Measurements from ENCODE around the gene TSKU. TPM values are rescaled to one million over a fixed set of nuclear protein-coding genes. Genes with fewer than 3 reads are reported as not detected.

The TSKU gene
- total and polyA plus RNA-seq, 2 donors (not counting 1 experiment from before 2014, with no cell fraction given), result 5.0 to 10.6 TPM

GRCh38 chr11:76803811-76804600 is 20.9 kb downstream of the TSKU start:
- H4K20me1 ChIP-seq (ENCODE audit: control insufficient read depth, extremely low read depth, insufficient read depth, low read length), result no peaks in the 10 kb centered on the region
- H2AFZ ChIP-seq (ENCODE audit: low read length), result no peak overlapping the region
- no peaks in the 10 kb centered on the region for H3K79me2 ChIP-seq (ENCODE audit: control insufficient read depth, insufficient read depth, low read length)
- DNase-seq (ENCODE audit: low read depth in 2 of 2), result peak; percentile 48 to 63
- no peak overlapping the region for H3K9ac ChIP-seq (ENCODE audit: insufficient read depth, low read length)
- H3K9me3 ChIP-seq (ENCODE audit: control insufficient read depth, insufficient read depth, low read depth, low read length), result no peaks in the 10 kb centered on the region
- H3K27ac ChIP-seq (ENCODE audit: insufficient read depth, low read length), result no peak overlapping the region
- H3K4me2 ChIP-seq (ENCODE audit: extremely low read depth, insufficient read depth, low read length), result no peak overlapping the region
- H3K27me3 ChIP-seq (ENCODE audit: control insufficient read depth, insufficient read depth, low read length), result peaks cover 2% of the 10 kb centered on the region
- no peak overlapping the region for H3K4me3 ChIP-seq (replicated peaks in 1 of 4; ENCODE audit: control extremely low read depth in 1 of 4, insufficient read depth in 1 of 4, low read depth in 3 of 4, low read length in 4 of 4)
- H3K36me3 ChIP-seq (ENCODE audit: control insufficient read depth, insufficient read depth, low read length), result no peaks in the 10 kb centered on the region
- TF ChIP-seq CTCF (conservative IDR thresholded peaks at IDR 0.05 in 1 of 2, IDR thresholded peaks at IDR 0.05 in 1 of 2; ENCODE audit: low read depth in 1 of 2, low read length in 2 of 2), result no peak
- no peak for TF ChIP-seq EZH2 (IDR thresholded peaks at IDR 0.05; ENCODE audit: low read length, missing control alignments)
- H3K4me1 ChIP-seq (ENCODE audit: control insufficient read depth, extremely low read depth, insufficient read depth, low read length), result peaks cover 12% of the 10 kb centered on the region

- Histone ChIP-seq H3K27me3 (ENCODE audit: control insufficient read depth, insufficient read depth, low read length) (peaks cover 3% of the 10 kb centered on the region), H3K9ac (ENCODE audit: insufficient read depth, low read length) (no peak overlapping the region), H3K4me1 (ENCODE audit: control insufficient read depth, extremely low read depth, insufficient read depth, low read length) (peaks cover 12% of the 10 kb centered on the region), H3K9me3 (ENCODE audit: control insufficient read depth, insufficient read depth, low read depth, low read length) (no peaks in the 10 kb centered on the region), H3K4me3 (replicated peaks in 1 of 4; ENCODE audit: control extremely low read depth in 1 of 4, insufficient read depth in 1 of 4, low read depth in 3 of 4, low read length in 4 of 4) (no peak overlapping the region), H4K20me1 (ENCODE audit: control insufficient read depth, extremely low read depth, insufficient read depth, low read length) (no peaks in the 10 kb centered on the region), H3K27ac (ENCODE audit: insufficient read depth, low read length) (no peak overlapping the region), H3K4me2 (ENCODE audit: extremely low read depth, insufficient read depth, low read length) (no peak overlapping the region), H3K79me2 (ENCODE audit: control insufficient read depth, insufficient read depth, low read length) (no peaks in the 10 kb centered on the region), H3K36me3 (ENCODE audit: control insufficient read depth, insufficient read depth, low read length) (no peaks in the 10 kb centered on the region), H2AFZ (ENCODE audit: low read length) (no peak overlapping the region)
- TF ChIP-seq CTCF (conservative IDR thresholded peaks at IDR 0.05 in 1 of 2, IDR thresholded peaks at IDR 0.05 in 1 of 2; ENCODE audit: low read depth in 1 of 2, low read length in 2 of 2) (no peak), EZH2 (IDR thresholded peaks at IDR 0.05; ENCODE audit: low read length, missing control alignments) (no peak)
- peak in 1 of 2 donors; percentile 22 for DNase-seq (ENCODE audit: low read depth in 2 of 2)
Measured at GRCh38 chr11:76805206-76805913, 22.2 kb downstream of the TSKU start.

GRCh38 chr11:76806131-76806530 is 23.0 kb downstream of the TSKU start:
- no peak for TF ChIP-seq CTCF (conservative IDR thresholded peaks at IDR 0.05 in 1 of 2, IDR thresholded peaks at IDR 0.05 in 1 of 2; ENCODE audit: low read depth in 1 of 2, low read length in 2 of 2)
- no peak for TF ChIP-seq EZH2 (IDR thresholded peaks at IDR 0.05; ENCODE audit: low read length, missing control alignments)
- peaks cover 3% of the 10 kb centered on the region for H3K27me3 ChIP-seq (ENCODE audit: control insufficient read depth, insufficient read depth, low read length)
- no peak overlapping the region for H3K27ac ChIP-seq (ENCODE audit: insufficient read depth, low read length)
- peaks cover 12% of the 10 kb centered on the region for H3K4me1 ChIP-seq (ENCODE audit: control insufficient read depth, extremely low read depth, insufficient read depth, low read length)
- DNase-seq (ENCODE audit: low read depth in 2 of 2), result no peak
- no peaks in the 10 kb centered on the region for H3K9me3 ChIP-seq (ENCODE audit: control insufficient read depth, insufficient read depth, low read depth, low read length)
- no peaks in the 10 kb centered on the region for H3K36me3 ChIP-seq (ENCODE audit: control insufficient read depth, insufficient read depth, low read length)
- no peaks in the 10 kb centered on the region for H4K20me1 ChIP-seq (ENCODE audit: control insufficient read depth, extremely low read depth, insufficient read depth, low read length)
- H3K4me3 ChIP-seq (replicated peaks in 1 of 4; ENCODE audit: control extremely low read depth in 1 of 4, insufficient read depth in 1 of 4, low read depth in 3 of 4, low read length in 4 of 4), result no peak overlapping the region
- H3K9ac ChIP-seq (ENCODE audit: insufficient read depth, low read length), result no peak overlapping the region
- no peaks in the 10 kb centered on the region for H3K79me2 ChIP-seq (ENCODE audit: control insufficient read depth, insufficient read depth, low read length)
- H3K4me2 ChIP-seq (ENCODE audit: extremely low read depth, insufficient read depth, low read length), result no peak overlapping the region
- no peak overlapping the region for H2AFZ ChIP-seq (ENCODE audit: low read length)
